ENCODE results near the gene MYO1C.

MYO1C gene

DNA sequence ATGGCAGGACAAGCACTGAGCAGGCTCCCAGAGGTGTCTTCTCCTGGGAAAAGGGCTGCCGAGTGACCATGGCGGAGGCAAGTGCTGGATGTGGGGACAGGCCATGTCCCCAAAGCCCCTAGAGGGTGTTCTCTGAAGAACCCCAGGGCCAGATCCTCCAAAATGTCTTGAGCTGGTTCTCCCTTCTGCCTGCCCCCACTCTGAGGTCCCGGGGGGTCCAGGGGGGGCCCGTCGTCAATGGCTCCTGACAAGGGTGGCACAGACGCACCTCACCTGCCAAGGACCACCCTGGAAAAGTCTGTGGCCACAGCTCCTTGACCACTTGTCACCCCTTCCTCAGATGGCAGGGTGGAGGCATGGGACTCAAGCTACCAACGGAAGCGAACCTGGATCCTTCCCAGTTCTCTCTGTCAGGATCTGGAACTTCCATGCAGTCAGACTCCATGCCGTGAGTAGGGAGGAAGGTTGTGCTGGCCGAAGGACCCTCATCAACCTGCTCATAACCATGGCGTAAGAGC, 2.3 kb upstream of the MYO1C start:
- no peak overlapping the region for H3K4me3 Mint-ChIP-seq
- H3K27me3 Mint-ChIP-seq = no peaks in the 10 kb centered on the region

DNA sequence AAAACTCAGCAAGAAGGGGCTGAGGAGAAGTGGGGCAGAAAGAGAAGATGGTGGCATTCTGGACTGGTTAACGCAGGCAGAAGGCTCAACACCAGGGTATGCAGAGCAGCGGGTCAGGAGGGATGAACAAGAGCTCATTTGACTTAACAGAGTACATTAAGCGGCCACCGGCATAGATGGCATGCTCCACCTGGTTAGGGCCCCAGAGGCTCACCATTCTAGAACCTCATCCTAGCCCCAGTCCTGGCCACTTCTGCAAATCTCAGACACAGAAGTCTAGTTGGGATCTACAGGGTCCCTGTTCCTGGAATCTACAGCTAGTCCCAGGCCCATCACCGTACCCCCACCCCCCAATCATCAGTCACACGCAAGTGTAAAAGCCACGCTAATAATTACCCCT, 1.7 kb upstream of the MYO1C start:
- Mint-ChIP-seq H3K4me3 (no peak overlapping the region), H3K27ac (no peak overlapping the region), H3K27me3 (no peaks in the 10 kb centered on the region), H3K9me3 (no peaks in the 10 kb centered on the region), H3K36me3 (no peaks in the 10 kb centered on the region), H3K4me1 (peaks cover 26% of the 10 kb centered on the region)

More for the DNA sequence above, 2.3 kb upstream of the MYO1C start:
- Mint-ChIP-seq H3K36me3 (no peaks in the 10 kb centered on the region), H3K4me1 (peaks cover 25% of the 10 kb centered on the region), H3K27ac (no peak overlapping the region), H3K9me3 (no peaks in the 10 kb centered on the region)

DNA sequence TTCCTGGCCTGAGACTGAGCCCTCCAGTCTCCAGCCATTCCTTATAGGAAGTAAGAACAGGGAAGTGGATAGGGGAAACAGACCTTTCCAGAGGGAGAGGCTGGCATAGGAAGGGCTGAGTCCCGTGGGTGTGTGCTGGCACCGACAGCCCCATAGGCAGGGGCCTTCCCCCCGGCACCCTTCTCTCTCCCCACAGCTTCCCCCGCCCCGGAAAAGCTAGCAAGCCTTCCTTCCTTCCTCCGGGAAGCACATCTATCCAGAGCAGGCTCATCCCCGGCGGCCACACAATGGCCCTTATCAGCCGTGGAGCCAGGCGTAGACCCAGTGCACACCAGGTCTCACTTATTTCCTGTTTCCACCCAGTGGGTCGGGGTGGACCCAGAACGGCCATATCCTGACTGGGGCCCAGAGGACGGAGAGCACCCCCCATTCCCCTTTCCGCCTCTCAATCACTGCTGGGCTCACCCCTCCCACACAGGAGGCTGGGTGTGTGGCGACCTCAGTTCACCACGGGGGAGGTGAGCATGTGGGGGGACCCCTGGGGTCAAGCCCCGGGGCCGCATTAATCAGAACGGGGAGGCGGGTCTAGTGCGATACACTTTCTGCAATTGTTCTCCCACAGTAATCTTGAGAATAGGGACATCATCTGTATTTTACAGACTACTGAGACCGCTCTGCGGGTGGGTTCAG, 950 bp upstream of the MYO1C start:
- H3K4me3 Mint-ChIP-seq = peak overlapping the region; percentile 62
- H3K4me1 Mint-ChIP-seq = peaks cover 31% of the 10 kb centered on the region
- H3K27me3 Mint-ChIP-seq = no peaks in the 10 kb centered on the region
- no peak overlapping the region for H3K27ac Mint-ChIP-seq
- no peaks in the 10 kb centered on the region for H3K9me3 Mint-ChIP-seq
- H3K36me3 Mint-ChIP-seq = no peaks in the 10 kb centered on the region

DNA sequence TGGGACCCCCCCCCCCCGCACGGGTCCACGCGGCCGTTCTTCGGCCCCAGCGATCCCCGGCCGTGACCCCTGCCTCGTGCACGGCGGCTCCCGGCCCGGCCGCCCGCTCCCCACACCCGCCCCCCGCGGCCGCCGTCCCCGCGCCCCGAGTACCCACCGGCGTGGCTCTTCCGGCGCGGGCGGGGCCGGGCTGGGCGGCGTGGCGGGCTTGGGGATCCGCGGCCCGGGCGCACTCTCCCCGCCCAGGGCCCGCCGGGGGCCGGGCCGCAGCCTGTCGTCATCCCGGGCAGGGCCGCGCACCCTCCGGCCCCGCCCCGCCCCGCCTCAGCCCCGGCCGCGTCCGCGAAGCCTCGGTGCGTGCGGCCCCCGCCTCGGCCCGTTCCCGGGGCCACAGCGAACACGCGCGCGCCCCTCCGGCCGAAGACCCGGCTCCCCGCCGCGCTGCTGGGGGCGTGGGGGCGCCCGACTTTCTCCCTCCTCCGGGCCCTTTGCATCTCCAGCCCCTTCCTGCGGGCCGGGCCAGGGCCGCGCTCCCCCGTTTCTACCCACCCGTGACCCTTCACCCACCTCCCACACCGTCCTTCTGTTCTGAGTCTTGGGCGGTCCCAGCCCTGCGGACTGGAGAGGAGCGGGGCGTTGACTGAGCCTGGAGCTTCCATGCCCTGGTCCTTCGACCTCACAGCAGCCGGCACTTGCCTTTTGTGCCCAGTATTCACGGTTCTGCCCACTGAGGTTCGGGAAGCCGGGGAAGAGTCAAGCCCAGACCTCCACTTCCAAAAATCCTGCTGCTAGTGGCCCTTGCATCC, 840 bp downstream of the MYO1C start:
- no peaks in the 10 kb centered on the region for H3K36me3 Mint-ChIP-seq
- H3K27me3 Mint-ChIP-seq = no peaks in the 10 kb centered on the region
- H3K4me1 Mint-ChIP-seq = peaks cover 40% of the 10 kb centered on the region
- H3K27ac Mint-ChIP-seq = no peak overlapping the region
- H3K9me3 Mint-ChIP-seq = no peaks in the 10 kb centered on the region
- H3K4me3 Mint-ChIP-seq = peak overlapping the region; percentile 81

DNA sequence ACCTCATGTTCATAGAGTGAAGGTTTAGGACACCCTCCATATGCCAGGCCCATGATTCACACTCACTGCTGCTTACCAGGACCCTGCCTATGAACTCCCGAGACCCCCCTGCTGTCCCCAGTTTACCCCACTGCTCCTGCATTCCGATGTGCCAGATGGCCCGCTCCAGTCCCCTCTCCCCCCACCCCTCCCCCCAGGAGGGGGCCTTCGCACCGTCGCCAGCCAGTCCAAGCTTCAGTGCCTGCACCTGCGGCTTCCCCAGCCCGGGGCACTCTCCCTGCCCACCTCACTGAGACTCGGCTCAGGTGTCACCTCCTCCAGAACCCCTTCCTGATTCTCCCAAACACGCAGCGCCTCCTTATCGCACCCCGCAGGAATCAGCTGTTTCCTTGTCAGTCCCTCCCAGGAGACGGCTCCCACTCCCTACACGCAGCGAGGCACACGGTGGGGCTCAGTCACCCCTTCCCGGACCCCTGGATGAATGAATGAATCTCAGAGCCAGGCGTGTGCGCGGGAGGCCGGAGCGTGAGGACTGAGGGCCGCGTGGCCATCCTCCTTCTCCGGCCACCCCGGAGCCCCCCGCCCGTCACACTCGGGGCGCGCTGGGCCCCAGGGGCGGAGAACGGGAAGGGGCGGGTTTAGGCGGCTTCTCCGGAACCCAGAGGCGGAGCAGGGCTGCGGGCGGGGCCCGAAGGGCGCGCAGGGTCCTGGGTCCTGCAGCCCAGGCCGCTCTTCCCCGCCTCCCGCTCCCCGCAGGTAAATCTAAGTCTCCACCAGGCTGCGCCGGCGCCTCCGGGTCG, 1.6 kb downstream of the MYO1C start:
- Mint-ChIP-seq H3K4me1 (peaks cover 43% of the 10 kb centered on the region), H3K27ac (peak overlapping the region; percentile 1), H3K27me3 (no peaks in the 10 kb centered on the region), H3K9me3 (no peaks in the 10 kb centered on the region), H3K4me3 (peak overlapping the region; percentile 81), H3K36me3 (no peaks in the 10 kb centered on the region)

DNA sequence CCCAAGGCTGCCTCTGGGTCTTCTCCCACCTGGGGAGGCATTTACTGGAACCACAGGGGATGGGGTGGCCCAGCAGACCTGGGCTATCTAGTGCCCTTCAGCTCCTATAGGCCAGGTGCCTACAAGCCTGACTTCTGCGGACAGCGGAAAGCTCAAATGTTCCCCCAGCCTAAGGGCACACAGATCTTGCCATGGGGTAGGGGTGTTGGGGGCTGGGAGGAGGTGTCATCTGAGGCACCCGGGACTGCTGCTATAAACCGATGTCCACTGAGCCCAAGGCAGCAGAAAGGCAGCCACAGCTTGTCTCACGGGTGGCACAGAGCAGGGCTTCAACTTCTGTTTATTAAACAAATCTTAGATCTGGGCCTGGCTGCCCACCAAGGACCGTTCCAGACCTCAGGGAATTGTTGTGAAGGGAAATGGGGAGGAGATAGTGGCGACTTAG, 3.6 kb downstream of the MYO1C start:
- Mint-ChIP-seq H3K9me3 (no peaks in the 10 kb centered on the region), H3K4me3 (peak overlapping the region; percentile 76), H3K27me3 (no peaks in the 10 kb centered on the region), H3K27ac (no peak overlapping the region), H3K4me1 (peaks cover 47% of the 10 kb centered on the region), H3K36me3 (no peaks in the 10 kb centered on the region)

DNA sequence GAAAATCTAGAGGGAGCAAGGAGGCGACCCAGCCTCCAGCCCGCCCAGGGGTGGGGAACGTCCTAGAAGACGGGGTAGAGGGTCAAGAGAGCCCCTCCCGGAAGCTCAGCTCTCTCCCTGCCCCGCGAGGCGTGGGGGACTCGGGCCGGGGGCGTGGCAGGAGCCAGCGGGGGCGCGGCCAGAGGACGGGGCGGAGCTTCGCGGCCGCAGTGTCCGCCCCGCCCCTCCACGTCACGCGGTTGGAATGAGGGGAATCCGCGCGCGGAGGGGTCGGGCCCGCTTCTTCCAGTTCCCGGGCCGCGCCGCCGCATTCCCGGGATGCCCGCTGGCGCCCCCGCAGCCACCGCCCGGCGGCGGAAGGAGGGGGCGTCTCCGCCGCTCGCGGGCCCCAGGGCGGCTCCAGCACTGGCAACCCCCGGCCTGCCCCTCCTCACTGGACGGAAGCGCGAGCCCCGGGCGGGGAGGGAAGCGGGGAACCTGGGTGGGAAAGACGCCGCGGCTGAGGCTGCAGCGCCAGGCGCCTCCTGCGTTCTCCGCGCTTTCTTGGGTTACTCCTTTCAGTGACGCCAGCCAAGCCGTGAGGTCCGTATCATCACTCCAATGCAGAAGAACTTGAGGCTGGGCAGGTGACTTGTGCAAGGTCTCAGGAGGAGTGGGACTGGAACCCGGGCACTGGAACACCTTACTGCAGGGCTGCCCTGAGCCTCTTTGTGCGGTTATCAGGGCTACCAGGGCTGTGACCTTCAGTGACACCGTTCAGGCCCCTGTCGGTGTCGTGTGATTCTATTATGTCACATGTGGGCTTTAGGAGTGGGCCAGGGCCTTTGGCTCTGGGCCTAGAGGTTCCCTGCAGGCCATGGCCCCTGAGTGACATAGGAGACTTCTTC, 4.3 kb downstream of the MYO1C start:
- no peaks in the 10 kb centered on the region for H3K36me3 Mint-ChIP-seq
- no peaks in the 10 kb centered on the region for H3K9me3 Mint-ChIP-seq
- peak overlapping the region; percentile 85 for H3K4me3 Mint-ChIP-seq
- peak overlapping the region; percentile 84 for H3K27ac Mint-ChIP-seq
- no peaks in the 10 kb centered on the region for H3K27me3 Mint-ChIP-seq
- H3K4me1 Mint-ChIP-seq = peaks cover 43% of the 10 kb centered on the region

DNA sequence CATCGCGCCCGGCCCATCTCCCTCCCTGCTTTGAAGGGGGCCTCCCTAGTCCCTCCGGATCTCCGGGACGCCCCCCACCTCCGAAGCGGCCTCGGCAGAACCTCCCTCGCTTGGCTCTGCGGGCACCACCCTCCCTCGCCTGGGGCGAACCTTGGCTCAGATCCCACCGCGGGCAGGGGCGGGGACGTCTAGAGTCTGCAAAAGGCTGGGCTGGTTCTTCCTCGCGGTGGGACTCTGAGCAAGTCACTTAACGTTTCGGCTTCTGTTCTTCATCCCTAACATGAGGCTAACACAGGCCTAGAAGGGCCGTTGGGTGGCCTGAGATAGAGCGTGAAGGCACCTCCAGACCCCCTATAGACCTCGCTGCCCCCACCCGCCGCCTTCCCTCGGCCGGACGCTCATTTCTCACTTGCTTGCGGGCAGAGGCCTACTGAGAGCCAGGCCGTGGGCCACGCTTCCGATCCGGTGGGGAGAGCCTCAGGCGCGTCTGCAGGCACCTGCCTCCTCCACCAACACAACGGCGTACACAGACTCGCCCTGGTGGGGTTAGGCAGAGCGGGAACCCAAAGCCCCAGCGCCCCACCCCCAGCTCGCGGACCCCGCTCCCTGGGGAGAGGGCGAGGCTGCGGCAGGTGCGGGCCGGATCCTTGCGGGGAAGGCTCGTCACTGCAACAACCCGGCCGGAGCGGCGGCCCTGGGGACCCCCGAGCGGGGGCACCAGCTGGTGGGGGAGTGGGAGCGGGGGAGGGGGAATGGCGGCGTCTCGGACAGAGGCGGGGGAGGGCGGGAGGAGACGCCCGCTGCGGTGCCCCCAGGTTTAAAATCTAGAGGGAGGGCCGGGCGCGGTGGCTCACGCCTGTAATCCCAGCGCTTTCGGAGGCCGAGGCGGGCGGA, 5.4 kb downstream of the MYO1C start:
- Mint-ChIP-seq H3K4me1 (peaks cover 37% of the 10 kb centered on the region), H3K36me3 (no peaks in the 10 kb centered on the region), H3K27ac (peak overlapping the region; percentile 84), H3K9me3 (no peaks in the 10 kb centered on the region), H3K27me3 (no peaks in the 10 kb centered on the region), H3K4me3 (peak overlapping the region; percentile 85)

DNA sequence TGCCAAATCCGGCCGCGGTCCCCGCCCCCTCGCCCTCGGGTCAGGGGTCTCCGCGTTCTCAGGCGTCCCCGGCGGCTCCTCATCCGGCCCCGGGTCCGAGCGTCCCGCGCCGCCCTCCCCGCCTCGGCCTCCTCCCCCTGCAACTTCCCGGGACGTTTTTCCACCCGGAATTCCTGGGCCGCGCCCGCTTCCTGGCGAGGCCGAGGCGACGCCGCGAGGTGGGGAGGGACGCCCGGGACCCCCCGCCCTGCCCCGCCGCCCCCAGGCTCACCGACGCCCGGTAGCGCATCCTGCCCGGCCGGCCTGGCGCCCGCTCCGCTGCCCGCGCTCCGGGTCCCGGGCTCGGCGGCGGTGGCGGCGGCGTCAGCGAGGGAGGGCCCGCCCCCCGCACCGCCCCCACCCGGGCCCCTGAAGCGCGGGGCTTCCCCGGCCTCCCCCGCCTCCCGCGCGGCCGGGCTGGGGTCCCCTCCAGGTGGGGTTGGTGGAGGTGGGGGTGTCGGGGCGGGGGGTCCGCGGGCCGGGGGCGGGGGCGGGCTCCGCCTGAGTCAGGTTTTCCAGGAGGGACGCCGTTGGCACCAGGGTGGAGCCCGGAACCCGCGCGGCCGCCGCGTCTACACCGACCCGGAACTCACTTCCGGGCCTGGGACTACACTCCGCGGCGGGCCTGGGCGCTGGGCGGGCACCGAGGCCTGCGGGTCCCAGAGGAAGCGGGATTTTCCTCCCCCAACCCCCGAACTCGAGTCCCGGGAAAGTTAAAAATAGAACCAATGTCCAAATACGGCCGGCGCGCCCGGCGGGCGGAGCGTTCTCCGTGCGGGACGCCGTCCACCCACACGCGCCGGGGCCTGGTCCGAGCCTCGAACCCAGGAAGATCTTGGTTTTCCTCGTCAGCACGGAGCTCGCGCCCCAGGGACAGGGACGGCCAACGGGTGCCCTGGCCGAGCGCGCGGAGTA, 6.8 kb downstream of the MYO1C start:
- H3K27ac Mint-ChIP-seq = no peak overlapping the region
- peaks cover 31% of the 10 kb centered on the region for H3K4me1 Mint-ChIP-seq
- H3K36me3 Mint-ChIP-seq = peaks cover 5% of the 10 kb centered on the region
- no peaks in the 10 kb centered on the region for H3K27me3 Mint-ChIP-seq
- no peaks in the 10 kb centered on the region for H3K9me3 Mint-ChIP-seq
- no peak overlapping the region for H3K4me3 Mint-ChIP-seq

DNA sequence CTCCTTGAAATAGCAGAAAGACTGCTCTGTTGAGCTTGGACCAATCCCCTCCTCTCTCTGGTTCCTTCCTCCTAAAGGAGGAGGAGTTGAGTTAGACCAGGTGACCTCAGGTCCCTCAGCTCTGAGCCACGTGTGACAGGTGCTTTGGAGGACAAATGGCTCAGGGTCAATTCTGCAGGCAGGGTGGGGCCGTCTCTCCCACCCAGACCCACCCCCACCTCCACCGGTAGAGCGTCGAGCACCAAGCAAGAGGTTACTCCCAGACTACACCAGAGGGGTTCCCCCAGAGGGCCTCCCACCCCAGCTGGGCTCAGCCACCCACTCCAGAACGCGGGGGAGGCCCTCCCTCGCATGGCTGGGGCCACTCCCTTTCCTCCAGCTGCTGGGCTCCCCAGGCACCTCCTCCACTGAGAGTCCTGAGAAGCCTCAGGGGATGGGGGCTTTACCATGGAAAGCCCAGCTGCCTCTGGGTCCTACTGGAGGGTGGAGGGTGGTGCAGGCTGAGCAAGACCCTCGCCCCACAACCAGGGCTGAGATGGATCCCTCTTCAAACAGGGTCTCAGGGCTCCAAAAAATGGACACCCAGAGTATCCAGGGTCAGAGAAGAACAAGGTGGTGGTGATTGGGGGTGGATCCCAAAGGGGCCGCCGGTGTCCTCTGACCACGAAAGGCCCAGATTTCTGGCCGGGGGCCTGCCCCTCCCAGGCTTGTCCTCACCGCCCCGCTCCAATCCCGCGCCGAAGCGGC, 7.6 kb downstream of the MYO1C start:
- H3K36me3 Mint-ChIP-seq = peaks cover 5% of the 10 kb centered on the region
- no peaks in the 10 kb centered on the region for H3K9me3 Mint-ChIP-seq
- H3K4me3 Mint-ChIP-seq = peak overlapping the region; percentile 82
- peak overlapping the region; percentile 62 for H3K27ac Mint-ChIP-seq
- peaks cover 23% of the 10 kb centered on the region for H3K4me1 Mint-ChIP-seq
- H3K27me3 Mint-ChIP-seq = no peaks in the 10 kb centered on the region

DNA sequence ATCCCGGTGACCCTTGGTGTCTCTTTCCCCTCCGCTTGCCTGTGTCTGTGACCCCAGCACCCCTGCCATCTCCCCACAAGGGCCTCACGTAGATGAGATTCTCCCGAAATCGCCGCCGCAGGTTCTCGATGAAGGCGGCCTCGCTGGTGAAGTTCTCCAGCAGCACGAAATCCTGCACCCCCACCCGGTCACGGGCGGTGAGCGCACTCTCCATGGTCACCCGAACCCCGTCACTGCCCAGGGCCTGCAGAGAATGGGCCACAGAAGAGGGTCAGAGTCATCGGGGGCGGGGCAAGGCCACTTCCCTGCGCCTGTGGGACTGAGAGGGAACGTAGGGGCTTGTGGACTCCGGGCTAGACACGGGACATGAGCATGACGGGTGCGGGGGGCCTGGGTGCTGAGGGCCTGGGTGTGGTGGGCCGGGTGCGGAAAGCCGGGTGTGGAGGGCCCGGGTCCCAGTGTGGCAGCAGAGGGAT, 8.4 kb downstream of the MYO1C start:
- Mint-ChIP-seq H3K4me3 (no peak overlapping the region), H3K9me3 (no peaks in the 10 kb centered on the region), H3K4me1 (peaks cover 20% of the 10 kb centered on the region), H3K27me3 (no peaks in the 10 kb centered on the region), H3K27ac (peak overlapping the region; percentile 23), H3K36me3 (peaks cover 5% of the 10 kb centered on the region)

DNA sequence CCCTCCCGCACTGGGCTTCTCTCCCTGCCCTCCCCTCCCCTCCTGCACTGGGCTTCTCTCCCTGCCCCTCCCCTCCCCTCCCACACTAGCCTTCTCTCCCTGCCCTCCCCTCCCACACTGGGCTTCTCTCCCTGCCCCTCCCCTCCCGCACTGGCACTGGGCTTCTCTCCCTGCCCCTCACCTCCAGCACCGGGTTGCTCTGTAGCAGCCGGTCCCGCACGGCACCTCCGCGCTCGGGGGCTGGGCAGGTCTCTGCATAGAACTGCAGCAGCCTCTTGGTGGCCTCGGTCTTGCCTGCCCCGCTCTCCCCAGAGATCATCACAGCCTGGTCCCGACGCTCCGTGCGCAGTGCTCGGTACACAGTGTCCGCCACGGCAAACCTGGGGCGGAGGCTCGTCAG, 9.8 kb downstream of the MYO1C start:
- Mint-ChIP-seq H3K36me3 (peaks cover 7% of the 10 kb centered on the region), H3K27ac (no peak overlapping the region), H3K27me3 (no peaks in the 10 kb centered on the region), H3K4me1 (peaks cover 14% of the 10 kb centered on the region), H3K4me3 (no peak overlapping the region), H3K9me3 (no peaks in the 10 kb centered on the region)
